Activated CD4-positive, alpha-beta T cell treated with anti-CD3 and anti-CD28 coated beads, Interleukin-2, Interleukin-6, amounts not matched to agents 100 ng/mL and 50 ng/mL, durations not matched to agents 16 hours and 8 hours (primary cell): ENCODE measurements around the gene EIF4A2.
"Not testable (repeated sequence)": the region's sequence is repeated elsewhere in the genome, so short reads cannot be mapped to it uniquely, and the experiment has no call there.

Experiments
- DNase-seq: peaks from one replicate; pipeline ENCODE4 v3.0.0-alpha.2; 2020

EIF4A2 gene

DNA sequence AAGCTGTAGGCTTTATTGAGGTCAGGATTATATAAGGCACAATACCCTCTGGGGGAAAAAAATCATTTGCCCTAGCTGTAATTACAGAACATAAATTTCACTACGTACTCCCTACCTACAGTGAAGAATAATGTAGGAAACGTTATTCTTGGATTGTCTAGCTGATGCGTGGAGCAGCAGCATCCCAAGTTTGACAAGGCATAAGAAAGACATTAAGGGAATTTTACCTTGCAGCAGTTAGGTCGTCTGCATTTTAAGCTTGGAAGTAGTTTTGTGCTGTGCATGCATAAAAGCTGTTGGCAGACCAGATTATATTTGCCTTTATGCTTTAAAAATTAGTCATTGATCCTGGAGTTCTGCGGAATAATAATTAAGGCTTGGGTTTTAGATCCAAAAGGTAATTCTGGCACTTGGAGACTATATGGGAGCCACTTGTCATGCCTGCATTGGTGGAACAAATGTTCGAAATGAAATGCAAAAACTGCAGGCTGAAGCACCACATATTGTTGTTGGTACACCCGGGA, 2.2 kb downstream of the EIF4A2 start:
- peak; percentile 23 for DNase-seq

DNA sequence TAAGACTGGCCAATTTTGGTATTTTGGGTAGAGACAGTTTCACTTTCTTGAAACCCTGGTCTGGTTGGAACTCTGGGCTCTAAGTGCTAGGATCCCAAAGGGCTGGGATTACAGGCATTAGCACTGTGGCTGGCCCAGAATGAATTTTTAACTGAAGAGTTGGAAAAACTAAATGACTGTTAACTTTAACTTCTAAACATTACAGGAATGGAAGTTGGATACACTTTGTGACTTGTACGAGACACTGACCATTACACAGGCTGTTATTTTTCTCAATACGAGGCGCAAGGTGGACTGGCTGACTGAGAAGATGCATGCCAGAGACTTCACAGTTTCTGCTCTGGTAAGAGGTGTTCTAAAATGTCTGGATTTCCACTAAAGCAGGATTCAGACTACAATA, 3.5 kb downstream of the EIF4A2 start:
- peak; percentile 34 for DNase-seq

DNA sequence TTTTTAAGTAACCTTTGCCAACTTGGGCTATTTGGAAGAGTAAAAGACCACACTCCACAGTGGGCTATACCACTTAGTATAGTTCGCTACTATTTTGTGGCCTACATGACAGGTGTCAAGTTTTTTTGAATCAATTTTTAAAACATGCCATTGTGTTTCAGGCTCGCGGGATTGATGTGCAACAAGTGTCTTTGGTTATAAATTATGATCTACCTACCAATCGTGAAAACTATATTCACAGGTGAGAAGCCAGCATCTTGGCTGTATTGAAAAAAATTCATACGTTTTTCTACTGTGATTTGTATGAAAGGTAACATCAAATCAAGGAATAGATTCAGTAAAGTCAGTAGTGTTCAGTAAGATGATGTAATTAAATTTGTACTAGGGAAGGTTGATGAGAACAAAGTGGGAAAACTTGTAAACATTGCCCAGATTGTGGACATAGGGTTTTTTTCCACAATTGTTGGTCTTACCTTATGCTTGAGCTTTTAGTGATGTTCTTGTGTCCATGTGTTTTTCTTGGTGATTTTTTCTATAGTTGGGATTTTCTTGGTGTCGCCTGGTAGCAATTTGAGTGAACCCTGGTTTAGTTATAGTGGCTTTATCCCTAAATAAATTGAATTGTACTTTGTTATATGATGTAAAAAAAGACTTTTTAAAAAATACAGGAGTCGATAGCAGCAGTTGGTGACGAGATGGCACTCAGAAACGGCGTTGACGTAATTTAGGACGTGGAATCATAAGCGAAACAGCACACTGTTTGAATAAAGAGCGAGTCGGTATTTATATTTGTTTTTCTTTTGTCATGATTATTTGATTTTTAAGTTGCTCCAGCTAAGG, 4.5 kb downstream of the EIF4A2 start:
- DNase-seq = peak; percentile 23

DNA sequence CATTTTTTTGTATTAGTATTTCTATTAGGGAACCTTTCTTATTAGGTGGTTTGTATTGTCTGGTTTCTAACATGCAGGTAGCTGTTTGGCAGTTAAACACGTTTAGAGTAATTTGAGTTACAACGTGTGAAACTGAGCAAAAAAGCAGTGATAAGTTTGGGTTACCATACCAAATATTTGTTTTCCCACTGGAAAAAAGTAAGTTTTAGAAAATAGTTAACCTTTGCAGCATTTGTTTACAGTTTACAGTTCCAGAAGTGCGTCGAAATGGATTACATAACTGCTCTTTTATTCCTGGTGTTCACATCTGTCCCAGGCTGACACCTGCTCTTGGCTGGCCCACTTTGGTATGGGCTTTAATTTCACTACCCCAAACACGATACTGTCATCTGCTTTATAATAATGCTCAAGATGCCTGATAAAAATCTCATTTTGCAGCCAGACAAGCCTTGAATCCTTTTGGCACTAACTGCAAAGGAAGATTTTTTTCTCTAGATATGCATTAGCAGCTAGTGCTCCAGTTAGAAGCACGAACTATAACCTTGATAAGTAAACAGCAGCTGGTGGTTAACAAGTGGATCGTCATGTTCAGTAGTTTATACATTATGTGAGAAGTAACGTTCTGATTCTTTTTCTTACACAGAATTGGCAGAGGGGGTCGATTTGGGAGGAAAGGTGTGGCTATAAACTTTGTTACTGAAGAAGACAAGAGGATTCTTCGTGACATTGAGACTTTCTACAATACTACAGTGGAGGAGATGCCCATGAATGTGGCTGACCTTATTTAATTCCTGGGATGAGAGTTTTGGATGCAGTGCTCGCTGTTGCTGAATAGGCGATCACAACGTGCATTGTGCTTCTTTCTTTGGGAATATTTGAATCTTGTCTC, 5.3 kb downstream of the EIF4A2 start:
- peak; percentile 32 for DNase-seq

- peak; percentile 44 for DNase-seq
Observed at GRCh38 chr3:186789554-186790260, 6.3 kb downstream of the EIF4A2 start.

GRCh38 chr3:186790261-186790981, 7.0 kb downstream of the EIF4A2 start:
- peak; percentile 59 for DNase-seq

GRCh38 chr3:186798239-186798874, 15.0 kb downstream of the EIF4A2 start:
- peak; percentile 40 for DNase-seq

DNA sequence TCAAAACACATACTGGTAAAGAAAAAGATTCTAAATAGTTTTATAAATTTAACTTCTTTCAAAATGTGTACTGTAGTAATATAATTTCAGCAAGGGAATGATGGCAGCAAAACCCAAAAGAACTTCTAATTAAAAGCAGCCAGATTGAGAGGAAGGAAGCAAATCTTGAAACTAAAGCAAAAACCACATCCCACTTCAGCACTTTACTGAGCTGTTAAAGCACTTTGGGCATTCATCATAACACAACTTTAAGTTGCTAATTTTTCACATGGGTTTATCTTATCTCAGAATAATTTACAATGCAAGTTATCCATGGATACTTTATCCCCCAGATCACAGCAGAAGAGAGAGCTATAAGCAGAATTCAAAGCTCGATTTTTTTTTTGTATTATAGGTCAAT, 16.9 kb downstream of the EIF4A2 start:
- peak; percentile 36 for DNase-seq

GRCh38 chr3:186802701-186803100, 19.3 kb downstream of the EIF4A2 start:
- no peak for DNase-seq

DNA sequence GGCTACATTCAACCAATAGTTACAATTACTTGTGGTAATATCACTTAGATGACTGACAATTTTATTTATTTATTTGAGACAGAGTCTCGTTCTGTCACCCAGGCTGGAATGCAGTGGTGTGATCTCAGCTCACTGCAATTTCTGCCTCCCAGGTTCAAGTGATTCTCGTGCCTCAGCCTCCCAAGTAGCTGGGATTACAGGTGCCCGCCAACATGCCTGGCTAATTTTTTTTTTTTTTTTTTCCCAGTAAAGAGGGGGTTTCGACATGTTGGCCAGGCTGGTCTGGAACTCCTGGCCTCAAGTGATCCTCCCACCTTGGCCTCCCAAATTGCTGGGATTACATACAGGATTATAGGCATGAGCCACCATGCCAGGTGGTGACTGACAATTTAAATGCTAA, 20.1 kb downstream of the EIF4A2 start:
- not testable (repeated sequence) for DNase-seq

DNA sequence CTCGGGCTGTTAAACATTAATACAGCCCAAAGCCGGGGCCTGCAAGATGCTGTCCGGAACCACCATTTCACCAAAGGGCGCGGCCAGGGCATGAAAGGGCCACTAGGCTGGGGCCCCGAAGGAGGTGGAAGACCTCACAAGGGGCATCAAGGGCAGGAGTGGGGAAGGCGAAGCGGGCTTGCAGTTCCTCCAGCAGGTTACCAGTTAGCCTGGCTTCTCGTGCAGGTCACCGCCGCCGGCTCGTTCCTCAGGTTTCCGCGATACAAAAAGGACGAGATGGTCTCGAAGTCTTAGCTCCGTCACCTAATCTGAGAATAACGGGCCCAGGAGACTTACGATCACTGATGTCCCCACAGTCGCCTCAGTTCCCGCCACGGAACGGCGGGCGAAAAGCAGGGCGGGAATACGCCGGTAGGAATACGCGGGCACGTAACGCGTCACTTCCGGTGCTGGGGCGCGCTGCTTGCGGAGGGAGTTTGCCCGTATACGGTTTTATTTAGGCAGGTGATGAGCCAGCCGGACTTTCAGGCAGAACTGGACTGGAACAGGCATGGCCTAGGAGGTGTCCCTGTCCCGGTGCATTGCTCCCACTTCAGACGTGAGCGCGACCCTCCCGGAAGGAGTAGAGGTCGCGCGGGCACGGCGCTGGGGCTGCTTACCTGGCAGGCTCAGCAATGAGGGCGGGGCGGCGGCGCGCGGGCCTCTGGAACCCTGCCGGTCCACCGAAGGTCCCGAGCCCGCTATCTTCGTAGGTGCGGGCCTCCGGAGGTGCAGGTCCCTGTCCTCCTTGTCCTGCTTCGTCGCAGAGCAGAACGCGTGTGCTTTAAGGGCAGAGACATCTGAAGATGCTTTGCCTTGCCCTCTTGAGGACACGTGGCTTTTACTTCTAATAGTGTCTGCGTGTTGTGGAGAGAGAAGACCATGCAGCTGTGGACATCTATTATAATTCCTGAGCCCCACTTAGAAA, 23.0 kb downstream of the EIF4A2 start, which contains the start of gene RFC4:
TSS of gene RFC4 (minus strand) at position 394 of the 967 bp plus-strand sequence. CDS start 1,769 bp downstream, outside the sequence.
- DNase-seq = peak; percentile 93

- peak; percentile 38 for DNase-seq
Observed at GRCh38 chr3:186807231-186807630, 23.9 kb downstream of the EIF4A2 start.

DNA sequence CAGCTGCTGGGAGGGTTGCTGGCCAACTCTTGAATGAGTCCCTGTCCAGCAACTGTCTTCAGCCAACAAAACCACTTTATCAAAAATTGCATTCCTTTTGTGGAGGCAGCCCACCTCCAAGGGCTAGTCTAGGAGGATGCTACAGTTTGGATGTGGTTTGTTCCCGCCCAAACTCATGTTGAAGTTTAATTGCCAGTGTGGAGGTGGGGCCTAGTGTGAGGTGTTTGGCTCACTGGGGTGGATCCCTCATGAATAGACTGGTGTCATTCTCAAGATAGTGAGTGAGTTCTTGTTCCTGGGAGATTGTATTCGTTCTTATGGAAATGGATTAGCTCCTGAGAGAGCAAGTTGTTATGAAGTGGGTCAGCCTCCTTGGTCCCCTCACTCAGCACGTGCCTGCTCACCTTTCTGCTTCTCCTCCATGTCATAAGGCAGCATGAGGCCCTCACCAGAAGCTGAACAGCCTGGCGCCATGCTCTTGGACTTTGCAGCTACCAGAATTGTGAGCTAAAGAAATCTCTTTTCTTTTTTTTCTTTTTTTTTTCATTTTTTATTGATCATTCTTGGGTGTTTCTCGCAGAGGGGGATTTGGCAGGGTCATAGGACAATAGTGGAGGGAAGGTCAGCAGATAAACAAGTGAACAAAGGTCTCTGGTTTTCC, 27.1 kb downstream of the EIF4A2 start:
- no peak for DNase-seq

DNA sequence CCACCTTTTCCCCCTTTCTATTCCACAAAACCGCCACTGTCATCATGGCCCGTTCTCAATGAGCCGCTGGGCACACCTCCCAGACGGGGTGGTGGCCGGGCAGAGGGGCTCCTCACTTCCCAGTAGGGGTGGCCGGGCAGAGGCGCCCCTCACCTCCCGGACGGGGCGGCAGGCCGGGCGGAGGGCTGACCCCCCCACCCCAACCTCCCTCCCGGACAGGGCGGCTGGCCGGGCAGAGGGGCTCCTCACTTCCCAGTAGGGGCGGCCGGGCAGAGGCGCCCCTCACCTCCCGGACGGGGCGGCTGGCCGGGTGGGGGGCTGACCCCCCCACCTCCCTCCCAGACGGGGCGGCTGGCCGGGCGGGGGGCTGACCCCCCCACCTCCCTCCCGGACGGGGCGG, 27.9 kb downstream of the EIF4A2 start:
- not testable (repeated sequence) for DNase-seq

- no peak for DNase-seq
Observed at GRCh38 chr3:186814100-186814499, 30.7 kb downstream of the EIF4A2 start.

GRCh38 chr3:186815435-186815834, 32.1 kb downstream of the EIF4A2 start:
- DNase-seq = peak; percentile 33

DNA sequence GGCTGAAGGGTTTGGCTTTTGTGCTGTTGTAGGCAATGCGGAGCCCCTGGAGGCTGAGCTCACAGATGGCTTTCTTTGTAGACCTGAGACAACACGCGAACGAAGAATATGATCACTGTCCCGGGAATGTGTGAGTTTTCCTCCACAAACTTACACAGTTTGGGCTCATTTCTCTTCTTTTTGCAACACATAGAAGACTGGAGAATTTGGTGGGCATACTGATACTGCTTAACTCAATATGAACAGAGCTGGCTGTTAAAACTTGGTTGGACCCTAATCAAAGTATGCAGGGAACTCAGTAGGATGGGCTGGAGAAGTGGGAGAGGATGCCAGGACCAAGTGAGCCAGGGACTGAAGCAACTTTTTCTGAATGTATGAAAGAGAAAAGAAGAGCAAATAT, 35.1 kb downstream of the EIF4A2 start:
- no peak for DNase-seq

DNA sequence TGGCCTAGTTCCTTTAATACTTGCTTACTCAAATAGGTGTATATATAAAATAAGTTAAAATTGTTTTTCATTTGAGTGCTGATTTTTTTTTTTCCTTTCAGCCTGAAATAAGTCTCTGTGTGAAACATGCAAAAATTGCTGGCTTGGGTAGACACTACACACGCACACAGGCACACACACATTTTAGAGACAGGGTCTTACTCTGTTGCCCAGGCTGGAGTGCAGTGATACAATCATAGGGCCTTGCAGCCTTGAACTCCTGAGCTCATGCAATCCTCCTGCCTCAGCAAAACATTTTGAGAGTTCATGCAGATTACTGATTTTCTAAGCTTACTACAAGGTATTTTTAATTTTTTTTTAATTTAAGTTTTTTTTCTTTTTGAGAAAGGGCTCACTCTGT, 35.6 kb downstream of the EIF4A2 start:
- no peak for DNase-seq
